A549 (cell line): Measurements from ENCODE around the gene CFAP46. TPM values are rescaled to one million over a fixed set of nuclear protein-coding genes. Genes with fewer than 3 reads are reported as not detected.

Experiments
- ATAC-seq, 2 experiments: fragments of 200-7000 bp in 1 of 2; fragments of >200 bp in 1 of 2; cut with Nextera tagmentation in 1 of 2; cut with Tn5 transposase in 1 of 2; 3 replicates each; pipeline versions ENCODE4 v1.8.0 to v1.9.1; 2018 to 2020; ENCODE audit warnings: mild to moderate bottlenecking in 1 of 2, moderate library complexity in 1 of 2
- CTCF ChIA-PET: fragments of 300-600 bp; sonication (Branson Sonifier 250); formaldehyde crosslinking; extraction: SDS; loops from one replicate; lab custom pipeline; 2021; ENCODE audit warnings: antibody characterized with exemption, inconsistent platforms; lab: Yijun Ruan, JAX
- POLR2A ChIA-PET: fragments of 350-600 bp; formaldehyde crosslinking; extraction: SDS; loops from one replicate; lab custom pipeline; 2021; ENCODE audit warnings: antibody characterized with exemption, inconsistent platforms; lab: Yijun Ruan, JAX
- DNase-seq, 2 experiments: peaks; one replicate each; pipeline versions ENCODE4 v3.0.0 to v3.0.0-alpha.2; 2011 to 2016; ENCODE audit warnings: low read depth in 1 of 2, low spot score in 1 of 2
- FAIRE-seq: peaks from 2 replicates; lab custom pipeline; 2011; peaks lifted over from hg19 to GRCh38; lab: Jason Lieb, UNC
- H3K27ac ChIP-seq, 2 experiments: fragments of >200 bp; sonication (Bioruptor Twin); formaldehyde crosslinking; 3 replicates each; pipeline ENCODE4 v1.5.1; 2016 to 2017
- H3K4me1 ChIP-seq: fragments of >200 bp; sonication (Bioruptor Twin); formaldehyde crosslinking; 3 replicates; pipeline ENCODE4 v1.6.1; 2016
- H3K4me2 ChIP-seq: fragments of >200 bp; sonication (Bioruptor Twin); formaldehyde crosslinking; 3 replicates; pipeline ENCODE4 v1.6.1; 2016
- H3K4me3 ChIP-seq: fragments of >200 bp; sonication (Bioruptor Twin); formaldehyde crosslinking; 3 replicates; pipeline ENCODE4 v1.5.1; 2016
- H3K9me3 ChIP-seq: fragments of >200 bp; sonication (Bioruptor Twin); formaldehyde crosslinking; 3 replicates; pipeline ENCODE4 v1.6.1; 2016
- BCL3 ChIP-seq: fragments of >200 bp; sonication (Bioruptor Twin); formaldehyde crosslinking; IDR thresholded peaks from 3 replicates; pipeline ENCODE4 v1.6.1; 2016
- CBX8 ChIP-seq: fragments of 200-600 bp; sonication (generic); IDR thresholded peaks from 2 replicates; pipeline ENCODE4 v1.6.1; 2016
- CTCF ChIP-seq: fragments of >200 bp; sonication (Bioruptor Twin); formaldehyde crosslinking; IDR thresholded peaks from 3 replicates; pipeline ENCODE4 v1.5.1; 2016
- ELK1 ChIP-seq: fragments of 150-350 bp; IDR thresholded peaks from 2 replicates; pipeline ENCODE4 v1.6.1; 2014; ENCODE audit warnings: low read depth, mild to moderate bottlenecking, low read length
- EP300 ChIP-seq, 2 experiments: fragments of >200 bp; sonication (Bioruptor Twin); formaldehyde crosslinking; IDR thresholded peaks; 2 replicates in 1 of 2; 3 replicates in 1 of 2; pipeline ENCODE4 v1.6.1; 2016 to 2017
- ESRRA ChIP-seq: fragments of 150-350 bp; IDR thresholded peaks from 2 replicates; pipeline ENCODE4 v1.6.1; 2014; ENCODE audit warnings: mild to moderate bottlenecking, low read length, borderline replicate concordance
- FOSL2 ChIP-seq, 2 experiments: fragments of 450-650 bp in 1 of 2; fragments of >200 bp in 1 of 2; sonication (Bioruptor Twin) in 1 of 2; formaldehyde crosslinking; IDR thresholded peaks; 2 replicates each; pipeline versions ENCODE4 v1.5.0 to v1.6.1; 2016 to 2020; ENCODE audit warnings: mild to moderate bottlenecking in 1 of 2, moderate library complexity in 1 of 2
- HEYL ChIP-seq: fragments of 250-450 bp; sonication (Bioruptor Pico); IDR thresholded peaks from 2 replicates; pipeline ENCODE4 v1.8.0; 2021; ENCODE audit warnings: mild to moderate bottlenecking, moderate library complexity
- HOXA7 ChIP-seq: fragments of 250-450 bp; sonication (Bioruptor Pico); IDR thresholded peaks from 2 replicates; pipeline ENCODE4 v1.5.0; 2020; ENCODE audit warnings: mild to moderate bottlenecking, moderate library complexity
- HOXB13 ChIP-seq: fragments of 250-450 bp; sonication (Bioruptor Pico); IDR thresholded peaks from 2 replicates; pipeline ENCODE4 v1.5.0; 2020; ENCODE audit warnings: low read depth, mild to moderate bottlenecking, moderate library complexity
- JUNB ChIP-seq: fragments of >200 bp; sonication (Bioruptor Twin); formaldehyde crosslinking; IDR thresholded peaks from 2 replicates; pipeline ENCODE4 v1.6.1; 2016
- KDM1A ChIP-seq: fragments of 200-600 bp; sonication (generic); IDR thresholded peaks from 2 replicates; pipeline ENCODE4 v1.6.1; 2016; ENCODE audit warnings: low read depth, mild to moderate bottlenecking
- MAX ChIP-seq: IDR thresholded peaks from 2 replicates; pipeline ENCODE4 v1.6.1; 2012
- MAZ ChIP-seq: fragments of 150-350 bp; IDR thresholded peaks from 2 replicates; pipeline ENCODE4 v1.6.1; 2014; ENCODE audit warnings: antibody characterized with exemption, low read depth, low read length, borderline replicate concordance
- NFE2L2 ChIP-seq: fragments of 150-350 bp; conservative IDR thresholded peaks from 2 replicates; pipeline ENCODE4 v1.6.1; 2014; ENCODE audit warnings: low read length
- PBX3 ChIP-seq: IDR thresholded peaks from 2 replicates; pipeline ENCODE4 v1.6.1; 2012
- POLR2AphosphoS2 ChIP-seq: conservative IDR thresholded peaks from 2 replicates; pipeline ENCODE4 v1.6.1; 2012; ENCODE audit warnings: low read length, improper control_type of control experiment, inconsistent platforms
- RAD21 ChIP-seq, 2 experiments: fragments of >200 bp in 1 of 2; sonication (Bioruptor Twin) in 1 of 2; formaldehyde crosslinking in 1 of 2; IDR thresholded peaks in 1 of 2; conservative IDR thresholded peaks in 1 of 2; 2 replicates in 1 of 2; 3 replicates in 1 of 2; pipeline ENCODE4 v1.6.1; 2012 to 2018; ENCODE audit warnings: inconsistent platforms in 1 of 2
- RARB ChIP-seq: fragments of 250-450 bp; sonication (Bioruptor Pico); IDR thresholded peaks from 2 replicates; pipeline ENCODE4 v1.8.0; 2021; ENCODE audit warnings: mild to moderate bottlenecking, moderate library complexity
- RCOR1 ChIP-seq: fragments of 150-350 bp; IDR thresholded peaks from 2 replicates; pipeline ENCODE4 v1.6.1; 2014; ENCODE audit warnings: antibody characterized with exemption, low read length, low read depth
- RFX5 ChIP-seq: fragments of 450-650 bp; IDR thresholded peaks from 2 replicates; pipeline ENCODE4 v1.7.1; 2014; ENCODE audit warnings: antibody characterized with exemption, mild to moderate bottlenecking, moderate library complexity
- SMC3 ChIP-seq: fragments of >200 bp; sonication (Bioruptor Twin); formaldehyde crosslinking; IDR thresholded peaks from 3 replicates; pipeline ENCODE4 v1.6.1; 2018; ENCODE audit warnings: inconsistent platforms
- SREBF2 ChIP-seq: fragments of 450-650 bp; IDR thresholded peaks from 2 replicates; pipeline ENCODE4 v1.6.1; 2014; ENCODE audit warnings: mild to moderate bottlenecking, moderate library complexity
- TP53 ChIP-seq: fragments of 250-450 bp; sonication (Bioruptor Pico); IDR thresholded peaks from 2 replicates; pipeline ENCODE4 v1.5.0; 2021; ENCODE audit warnings: mild to moderate bottlenecking, moderate library complexity
- USF2 ChIP-seq: fragments of 450-650 bp; IDR thresholded peaks from 2 replicates; pipeline ENCODE4 v1.6.1; 2014; ENCODE audit warnings: antibody characterized with exemption
- WGBS: methylation state at CpG from one replicate; pipeline ENCODE4 v1.1.6; 2017; ENCODE audit errors: missing lambda C conversion rate; 5-methylcytosine and 5-hydroxymethylcytosine counted together
- polyA plus RNA-seq, 4 experiments: library from polyadenylated mRNA; depleted of rRNA in 3 of 4; stranded (reverse); fragments of >200 nt; fragmentation: RNase III in 1 of 4; extraction: RNeasy Plus Mini Kit Qiagen cat#74134 plus additional on column Dnase treatment in 1 of 4; gene quantifications; 2 replicates in 3 of 4; 3 replicates in 1 of 4; pipeline ENCODE4 v1.2.3, GENCODE V29; 2011 to 2017

CFAP46 gene
- polyA plus RNA-seq, 2 of the 4 experiments (the other 2 are of a cell fraction), result 0.88 to 1.8 TPM

GRCh38 chr10:132986576-132986975 lies 44.2 kb upstream of the CFAP46 start:
- no peak overlapping the region for H3K27ac ChIP-seq
- ChIA-PET CTCF (interaction anchor here (1.1 kb wide), 1 partner anchor 11 kb away, joined by 3 read pairs; no protein-coding TSS in a partner anchor), POLR2A (no interaction called here)
- no peak overlapping the region for H3K4me3 ChIP-seq
- DNase-seq (no peak), ATAC-seq (no peak), FAIRE-seq (no peak)
- H3K9me3 ChIP-seq, result no peaks in the 10 kb centered on the region
- WGBS, result 80% methylated on average over 8 of the region's 8 CpGs
- H3K4me2 ChIP-seq, result no peak overlapping the region
- no peak for TF ChIP-seq RAD21 (conservative IDR thresholded peaks at IDR 0.05 in 1 of 2, IDR thresholded peaks at IDR 0.05 in 1 of 2)
- TF ChIP-seq POLR2AphosphoS2, result no peak
- TF ChIP-seq SMC3, result no peak
- no peak for TF ChIP-seq KDM1A
- no peak for TF ChIP-seq ESRRA
- no peak for TF ChIP-seq RARB (CRISPR knock-in tag)
- no peak for TF ChIP-seq RCOR1
- TF ChIP-seq TP53, result no peak
- no peak for TF ChIP-seq ELK1
- no peak for TF ChIP-seq PBX3
- TF ChIP-seq SREBF2, result no peak
- TF ChIP-seq CTCF, result no peak
- no peaks in the 10 kb centered on the region for H3K4me1 ChIP-seq

GRCh38 chr10:132986076-132986475 lies 43.7 kb upstream of the CFAP46 start:
- CTCF ChIA-PET, result interaction anchor here (1.1 to 2.3 kb wide), 3 partner anchors 12 to 138 kb away, joined by 3 to 8 read pairs (median 3); no protein-coding TSS in a partner anchor
- H3K4me3 ChIP-seq, result no peak overlapping the region
- FAIRE-seq (no peak), ATAC-seq (no peak), DNase-seq (no peak)
- H3K4me2 ChIP-seq, result no peak overlapping the region
- 66% methylated on average over 4 of the region's 8 CpGs for WGBS
- TF ChIP-seq USF2 (no peak), NFE2L2 (no peak), JUNB (no peak), HOXB13 (CRISPR knock-in tag) (no peak), RAD21 (conservative IDR thresholded peaks at IDR 0.05 in 1 of 2, IDR thresholded peaks at IDR 0.05 in 1 of 2) (no peak), HEYL (no peak), ELK1 (no peak), BCL3 (no peak), CBX8 (no peak), EP300 (IDR thresholded peaks at IDR 0.05) (no peak), TP53 (no peak), RFX5 (no peak), HOXA7 (CRISPR knock-in tag) (no peak), MAX (no peak), SMC3 (no peak), SREBF2 (no peak), MAZ (no peak), FOSL2 (IDR thresholded peaks at IDR 0.05) (no peak), FOSL2 (CRISPR knock-in tag; IDR thresholded peaks at IDR 0.05) (no peak)
- POLR2A ChIA-PET, result no interaction called here
- H3K27ac ChIP-seq, result no peak overlapping the region
- H3K4me1 ChIP-seq, result no peaks in the 10 kb centered on the region
- no peaks in the 10 kb centered on the region for H3K9me3 ChIP-seq
